ENCODE data around the gene DAAM2.

DNA sequence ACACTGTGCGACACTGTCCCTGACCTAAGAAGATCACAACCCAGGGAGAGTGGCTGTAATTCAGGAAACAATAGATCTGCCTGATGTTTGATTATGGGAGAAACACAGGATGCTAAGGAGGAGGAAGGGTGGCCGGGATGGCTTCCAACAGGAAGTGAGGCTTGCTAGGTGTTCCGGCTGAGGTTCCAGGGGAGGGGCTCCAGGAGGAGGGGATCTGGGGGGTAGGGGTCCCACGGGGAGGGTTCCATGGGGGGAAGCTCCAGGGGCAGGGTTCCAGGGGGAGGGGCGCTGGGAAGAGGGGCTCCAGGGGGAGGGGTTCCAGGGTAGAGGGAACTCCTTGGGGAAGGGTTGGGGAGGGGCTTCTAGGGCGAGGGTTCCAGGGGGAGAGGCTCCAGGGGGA lies 48.6 kb downstream of the DAAM2 start:
- TF ChIP-seq POLR2A (IDR thresholded peaks at IDR 0.05): no peak
- TF ChIP-seq, protein P1, sequence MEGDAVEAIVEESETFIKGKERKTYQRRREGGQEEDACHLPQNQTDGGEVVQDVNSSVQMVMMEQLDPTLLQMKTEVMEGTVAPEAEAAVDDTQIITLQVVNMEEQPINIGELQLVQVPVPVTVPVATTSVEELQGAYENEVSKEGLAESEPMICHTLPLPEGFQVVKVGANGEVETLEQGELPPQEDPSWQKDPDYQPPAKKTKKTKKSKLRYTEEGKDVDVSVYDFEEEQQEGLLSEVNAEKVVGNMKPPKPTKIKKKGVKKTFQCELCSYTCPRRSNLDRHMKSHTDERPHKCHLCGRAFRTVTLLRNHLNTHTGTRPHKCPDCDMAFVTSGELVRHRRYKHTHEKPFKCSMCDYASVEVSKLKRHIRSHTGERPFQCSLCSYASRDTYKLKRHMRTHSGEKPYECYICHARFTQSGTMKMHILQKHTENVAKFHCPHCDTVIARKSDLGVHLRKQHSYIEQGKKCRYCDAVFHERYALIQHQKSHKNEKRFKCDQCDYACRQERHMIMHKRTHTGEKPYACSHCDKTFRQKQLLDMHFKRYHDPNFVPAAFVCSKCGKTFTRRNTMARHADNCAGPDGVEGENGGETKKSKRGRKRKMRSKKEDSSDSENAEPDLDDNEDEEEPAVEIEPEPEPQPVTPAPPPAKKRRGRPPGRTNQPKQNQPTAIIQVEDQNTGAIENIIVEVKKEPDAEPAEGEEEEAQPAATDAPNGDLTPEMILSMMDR (IDR thresholded peaks at IDR 0.05 in 4 of 5, conservative IDR thresholded peaks at IDR 0.05 in 1 of 5): no peak

Data from gastrocnemius medialis (tissue), 4 donors.